Sigmoid colon (tissue), 7 donors: ENCODE data around the gene SHKBP1. TPM values are rescaled to one million over a fixed set of nuclear protein-coding genes. Genes with fewer than 3 reads are reported as not detected.

ENCODE experiments used
- DNase-seq: peaks from one replicate; pipeline ENCODE4 v3.0.0-alpha.2; 2019
- H3K27ac ChIP-seq, 4 donors: fragments of 200-600 bp; sonication (generic); one replicate each; pipeline ENCODE4 v1.5.1; 2016 to 2019; ENCODE audit warnings: mild to moderate bottlenecking in 1 of 4
- H3K27me3 ChIP-seq, 3 donors: fragments of 200-600 bp; sonication (generic); one replicate each; pipeline ENCODE4 v1.5.1; 2019; ENCODE audit warnings: mild to moderate bottlenecking in 1 of 3
- H3K36me3 ChIP-seq, 4 donors: fragments of 200-600 bp; sonication (generic); one replicate each; pipeline ENCODE4 v1.5.1; 2016 to 2019
- H3K4me1 ChIP-seq, 4 donors: fragments of 200-600 bp; sonication (generic); one replicate each; pipeline ENCODE4 v1.5.1; 2017 to 2019
- H3K4me3 ChIP-seq, 4 donors: fragments of 200-600 bp; sonication (generic); one replicate each; pipeline ENCODE4 v1.5.1; 2017 to 2019; ENCODE audit warnings: mild to moderate bottlenecking in 2 of 4, moderate library complexity in 1 of 4
- H3K9me3 ChIP-seq, 4 donors: fragments of 200-600 bp in 3 of 4; sonication (generic) in 3 of 4; one replicate each; pipeline versions ENCODE4 v1.5.1 to v1.6.1; 2013 to 2019
- EP300 ChIP-seq, 4 donors: sonication (generic); formaldehyde crosslinking; IDR thresholded peaks; one replicate each; pipeline ENCODE4 v1.6.1; 2017; ENCODE audit warnings: antibody characterized with exemption in 4 of 4
- POLR2A ChIP-seq, 2 donors: fragments of 450-650 bp; IDR thresholded peaks; one replicate each; pipeline ENCODE4 v1.6.1; 2016; ENCODE audit warnings: antibody characterized with exemption in 2 of 2, mild to moderate bottlenecking in 2 of 2, moderate library complexity in 2 of 2
- POLR2AphosphoS5 ChIP-seq, 4 donors: sonication (generic); formaldehyde crosslinking; IDR thresholded peaks; one replicate each; pipeline ENCODE4 v1.6.1; 2017; ENCODE audit warnings: antibody characterized with exemption in 4 of 4
- WGBS, 2 donors: extraction: QIAGEN DNeasy Blood & Tissue Kit; methylation state at CpG; one replicate each; pipeline ENCODE4 v1.1.7; 2013; 5-methylcytosine and 5-hydroxymethylcytosine counted together
- intact Hi-C: fragments of 100-400 bp; cut with DNase I; formaldehyde crosslinking; loops from one replicate; pipeline ENCODE4 v1.15.1; 2023
- polyA plus RNA-seq, 3 donors: library from polyadenylated mRNA; stranded (reverse); fragments of 200-250 nt; gene quantifications; one replicate each; pipeline ENCODE4 v1.2.3, GENCODE V29; 2013
- total RNA-seq, 4 donors: library from RNA; depleted of rRNA; stranded (reverse); fragments of >200 nt; gene quantifications; one replicate each; pipeline ENCODE4 v1.1.0, GENCODE V29; 2016
- TF ChIP-seq, protein P1 (sequence below), 4 experiments: fragments of 450-650 bp in 3 of 4; fragments of 200-600 bp in 1 of 4; IDR thresholded peaks; one replicate each; pipeline ENCODE4 v1.5.1; 2016 to 2019; ENCODE audit warnings: antibody characterized with exemption in 4 of 4, mild to moderate bottlenecking in 3 of 4, moderate library complexity in 2 of 4
- donor health status: healthy with polysubstance abuse.
- donor health status: Bipolar disorder and iron deficiency.
- donor health status: healthy.

SHKBP1 gene
- total and polyA plus RNA-seq, 7 donors: 15.9 to 81.0 (median 36.3) TPM

DNA sequence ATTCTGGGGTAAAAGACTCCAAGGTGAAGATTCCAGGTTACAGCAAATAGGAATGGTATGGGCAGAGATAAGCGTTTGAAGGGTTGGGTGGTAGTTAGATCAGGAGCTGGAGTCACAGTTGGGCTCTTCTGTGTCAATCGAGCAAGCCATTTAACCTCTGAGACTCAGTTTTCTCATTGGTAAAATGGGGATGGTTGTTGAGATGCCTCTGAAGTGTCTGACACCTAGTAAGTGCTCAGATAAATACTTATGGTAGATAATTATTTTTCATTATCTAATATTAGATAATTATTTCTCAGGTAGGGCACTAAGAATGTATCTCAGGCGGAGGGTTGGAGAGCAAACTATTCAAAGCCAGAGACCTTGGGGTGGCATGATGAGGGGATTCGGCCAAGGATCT, 32.3 kb downstream of the SHKBP1 start:
- H3K27ac ChIP-seq: peak overlapping the region in 2 of 4 donors; percentile 33 to 87

DNA sequence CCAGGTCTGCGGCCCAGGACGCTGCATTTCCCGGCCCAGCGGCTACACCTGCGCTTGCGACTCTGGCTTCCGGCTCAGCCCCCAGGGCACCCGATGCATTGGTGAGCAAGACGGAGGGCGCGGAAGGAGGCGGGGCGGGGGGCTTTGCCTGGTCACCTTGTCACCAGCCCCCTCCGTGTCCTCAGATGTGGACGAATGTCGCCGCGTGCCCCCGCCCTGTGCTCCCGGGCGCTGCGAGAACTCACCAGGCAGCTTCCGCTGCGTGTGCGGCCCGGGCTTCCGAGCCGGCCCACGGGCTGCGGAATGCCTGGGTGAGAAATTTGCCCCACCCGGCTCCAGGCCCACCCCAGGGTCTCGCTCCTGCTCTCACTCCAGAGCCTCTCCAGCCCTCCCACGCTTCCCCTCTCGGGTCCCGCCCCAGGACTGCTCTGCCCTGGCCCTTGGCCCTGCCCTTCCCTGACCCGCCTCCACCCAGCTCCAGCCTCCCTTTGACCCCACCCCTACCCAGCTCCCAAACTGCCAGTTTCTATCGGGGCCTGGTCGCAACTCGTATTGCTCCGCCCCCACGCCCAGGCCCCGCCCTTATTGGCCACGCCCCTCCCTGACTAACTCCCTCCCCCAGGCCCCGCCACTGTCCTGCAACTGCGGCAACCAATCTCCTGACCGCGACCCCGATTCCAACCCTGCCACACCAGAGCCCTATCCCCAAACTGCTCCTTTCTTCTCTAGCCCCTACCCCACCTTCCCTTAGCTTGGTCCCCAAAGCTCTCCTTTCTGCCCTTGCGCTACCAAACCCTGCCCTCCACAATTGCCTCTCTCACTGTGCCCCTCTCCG, 33.1 kb downstream of the SHKBP1 start:
- Histone ChIP-seq H3K4me1 (peaks cover 0 to 51% (median 41%) of the 10 kb centered on the region in 4 donors), H3K4me3 (peak overlapping the region; percentile 28 to 46 (median 34)), H3K27me3 (peaks cover 10 to 35% (median 31%) of the 10 kb centered on the region in 3 donors), H3K9me3 (no peaks in the 10 kb centered on the region), H3K36me3 (no peaks in the 10 kb centered on the region), H3K27ac (peak overlapping the region; percentile 50 to 87 (median 66))
- TF ChIP-seq, protein P1, sequence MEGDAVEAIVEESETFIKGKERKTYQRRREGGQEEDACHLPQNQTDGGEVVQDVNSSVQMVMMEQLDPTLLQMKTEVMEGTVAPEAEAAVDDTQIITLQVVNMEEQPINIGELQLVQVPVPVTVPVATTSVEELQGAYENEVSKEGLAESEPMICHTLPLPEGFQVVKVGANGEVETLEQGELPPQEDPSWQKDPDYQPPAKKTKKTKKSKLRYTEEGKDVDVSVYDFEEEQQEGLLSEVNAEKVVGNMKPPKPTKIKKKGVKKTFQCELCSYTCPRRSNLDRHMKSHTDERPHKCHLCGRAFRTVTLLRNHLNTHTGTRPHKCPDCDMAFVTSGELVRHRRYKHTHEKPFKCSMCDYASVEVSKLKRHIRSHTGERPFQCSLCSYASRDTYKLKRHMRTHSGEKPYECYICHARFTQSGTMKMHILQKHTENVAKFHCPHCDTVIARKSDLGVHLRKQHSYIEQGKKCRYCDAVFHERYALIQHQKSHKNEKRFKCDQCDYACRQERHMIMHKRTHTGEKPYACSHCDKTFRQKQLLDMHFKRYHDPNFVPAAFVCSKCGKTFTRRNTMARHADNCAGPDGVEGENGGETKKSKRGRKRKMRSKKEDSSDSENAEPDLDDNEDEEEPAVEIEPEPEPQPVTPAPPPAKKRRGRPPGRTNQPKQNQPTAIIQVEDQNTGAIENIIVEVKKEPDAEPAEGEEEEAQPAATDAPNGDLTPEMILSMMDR (IDR thresholded peaks at IDR 0.05): no peak
- TF ChIP-seq EP300 (IDR thresholded peaks at IDR 0.05) (no peak), POLR2AphosphoS5 (IDR thresholded peaks at IDR 0.05) (peak in 3 of 4 donors; percentile 29 to 41 (median 30)), POLR2A (IDR thresholded peaks at IDR 0.05) (peak in 1 of 2 donors; percentile 39)
- WGBS, 2 donors: 5 to 13% methylated on average over 50 of the region's 50 CpGs
- intact Hi-C loops: loop anchor here (2.0 kb wide), 1 partner anchor 25 kb away; no protein-coding TSS in a partner anchor
- peak; percentile 96 for DNase-seq

More for the DNA sequence above, 32.3 kb downstream of the SHKBP1 start:
- intact Hi-C loops: no loop called here
- TF ChIP-seq, protein P1 (IDR thresholded peaks at IDR 0.05): no peak
- TF ChIP-seq EP300 (IDR thresholded peaks at IDR 0.05) (no peak), POLR2A (IDR thresholded peaks at IDR 0.05) (no peak), POLR2AphosphoS5 (IDR thresholded peaks at IDR 0.05) (no peak)
- 68 to 77% methylated on average over 4 of the region's 4 CpGs for WGBS, 2 donors
- Histone ChIP-seq H3K9me3 (no peaks in the 10 kb centered on the region), H3K4me1 (peaks cover 0 to 51% (median 41%) of the 10 kb centered on the region in 4 donors), H3K36me3 (no peaks in the 10 kb centered on the region), H3K4me3 (no peak overlapping the region), H3K27me3 (peaks cover 10 to 27% (median 22%) of the 10 kb centered on the region in 3 donors)
- DNase-seq: no peak

GRCh38 chr19:40610396-40611064, 33.9 kb downstream of the SHKBP1 start:
- peak overlapping the region; percentile 50 to 87 (median 66) for H3K27ac ChIP-seq
- H3K36me3 ChIP-seq: no peaks in the 10 kb centered on the region
- no peaks in the 10 kb centered on the region for H3K9me3 ChIP-seq
- intact Hi-C loops: loop anchor here (2.0 kb wide), 1 partner anchor 24 kb away; no protein-coding TSS in a partner anchor
- DNase-seq: peak; percentile 83
- TF ChIP-seq POLR2A (IDR thresholded peaks at IDR 0.05) (no peak), POLR2AphosphoS5 (IDR thresholded peaks at IDR 0.05) (peak in 1 of 4 donors; percentile 39), EP300 (IDR thresholded peaks at IDR 0.05) (no peak)
- TF ChIP-seq, protein P1 (IDR thresholded peaks at IDR 0.05): no peak
- peaks cover 10 to 40% (median 32%) of the 10 kb centered on the region in 3 donors for H3K27me3 ChIP-seq
- H3K4me3 ChIP-seq: peak overlapping the region in 3 of 4 donors; percentile 17 to 46 (median 36)
- 12 to 25% methylated on average over 29 of the region's 29 CpGs for WGBS, 2 donors
- H3K4me1 ChIP-seq: peaks cover 0 to 51% (median 38%) of the 10 kb centered on the region in 4 donors

GRCh38 chr19:40611096-40611495, 34.4 kb downstream of the SHKBP1 start:
- intact Hi-C loops: loop anchor here (2.0 kb wide), 1 partner anchor 24 kb away; no protein-coding TSS in a partner anchor
- 13 to 75% methylated on average over 15 of the region's 15 CpGs for WGBS, 2 donors
- no peak for TF ChIP-seq EP300 (IDR thresholded peaks at IDR 0.05)
- TF ChIP-seq, protein P1 (IDR thresholded peaks at IDR 0.05): no peak
- TF ChIP-seq POLR2A (IDR thresholded peaks at IDR 0.05): no peak
- no peak for TF ChIP-seq POLR2AphosphoS5 (IDR thresholded peaks at IDR 0.05)
- H3K36me3 ChIP-seq: no peaks in the 10 kb centered on the region
- peaks cover 10 to 46% (median 32%) of the 10 kb centered on the region in 3 donors for H3K27me3 ChIP-seq
- no peaks in the 10 kb centered on the region for H3K9me3 ChIP-seq
- H3K4me3 ChIP-seq: no peak overlapping the region
- no peak for DNase-seq
- H3K4me1 ChIP-seq: peaks cover 0 to 45% (median 33%) of the 10 kb centered on the region in 4 donors
- peak overlapping the region in 2 of 4 donors; percentile 78 to 87 for H3K27ac ChIP-seq
